ENCODE measurements around the gene MRPL10.

MRPL10 gene

DNA sequence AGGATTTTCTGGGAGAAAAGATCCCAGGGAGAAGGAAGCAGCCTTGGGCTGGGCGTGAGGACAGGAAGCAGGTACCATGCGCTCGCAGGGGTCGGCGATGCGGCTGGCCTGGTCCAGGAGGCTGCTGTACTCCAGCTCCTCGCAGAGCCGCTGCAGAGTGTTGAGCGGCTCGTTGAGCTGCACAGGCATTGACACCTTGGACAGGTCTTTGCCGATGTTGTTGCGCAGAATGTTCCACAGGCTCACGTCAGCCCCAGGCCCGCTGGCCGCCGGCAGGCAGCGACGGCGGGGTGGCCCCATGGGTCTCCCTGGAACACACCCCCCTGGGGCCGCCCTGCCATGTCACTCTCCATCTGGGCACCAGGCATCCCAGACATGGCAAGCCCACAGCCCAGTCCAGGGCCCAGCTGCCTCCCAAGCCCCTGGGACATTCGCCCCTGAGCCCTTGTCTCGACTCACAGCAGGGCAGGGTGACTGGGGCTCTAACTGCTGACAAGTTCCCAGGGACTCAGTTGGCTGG, 17.8 kb downstream of the MRPL10 start:
- DNase-seq (ENCODE audit: low read depth in 4 of 4, low spot score in 1 of 4) = no peak

DNA sequence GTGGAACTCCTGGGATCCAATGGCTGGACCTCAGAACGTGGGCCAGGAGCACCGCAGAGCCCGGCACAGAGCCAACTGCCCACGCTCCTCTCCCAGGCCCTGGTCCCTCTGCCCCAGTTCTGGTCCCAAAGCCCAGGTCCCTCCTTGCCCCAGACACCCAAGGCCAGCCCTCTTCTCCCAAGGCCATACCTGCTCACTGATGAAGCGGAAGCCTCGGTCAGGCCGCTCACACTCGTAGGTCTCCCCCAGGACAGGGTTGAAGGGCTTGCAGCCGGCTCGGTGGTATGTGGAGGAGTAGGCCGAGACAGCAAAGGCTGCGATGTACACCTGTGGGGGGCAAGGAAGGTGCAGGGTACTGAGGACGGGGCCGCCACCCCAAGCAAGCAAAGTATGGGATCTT, 18.3 kb downstream of the MRPL10 start:
- no peak for DNase-seq (ENCODE audit: low read depth in 4 of 4, low spot score in 1 of 4)

DNA sequence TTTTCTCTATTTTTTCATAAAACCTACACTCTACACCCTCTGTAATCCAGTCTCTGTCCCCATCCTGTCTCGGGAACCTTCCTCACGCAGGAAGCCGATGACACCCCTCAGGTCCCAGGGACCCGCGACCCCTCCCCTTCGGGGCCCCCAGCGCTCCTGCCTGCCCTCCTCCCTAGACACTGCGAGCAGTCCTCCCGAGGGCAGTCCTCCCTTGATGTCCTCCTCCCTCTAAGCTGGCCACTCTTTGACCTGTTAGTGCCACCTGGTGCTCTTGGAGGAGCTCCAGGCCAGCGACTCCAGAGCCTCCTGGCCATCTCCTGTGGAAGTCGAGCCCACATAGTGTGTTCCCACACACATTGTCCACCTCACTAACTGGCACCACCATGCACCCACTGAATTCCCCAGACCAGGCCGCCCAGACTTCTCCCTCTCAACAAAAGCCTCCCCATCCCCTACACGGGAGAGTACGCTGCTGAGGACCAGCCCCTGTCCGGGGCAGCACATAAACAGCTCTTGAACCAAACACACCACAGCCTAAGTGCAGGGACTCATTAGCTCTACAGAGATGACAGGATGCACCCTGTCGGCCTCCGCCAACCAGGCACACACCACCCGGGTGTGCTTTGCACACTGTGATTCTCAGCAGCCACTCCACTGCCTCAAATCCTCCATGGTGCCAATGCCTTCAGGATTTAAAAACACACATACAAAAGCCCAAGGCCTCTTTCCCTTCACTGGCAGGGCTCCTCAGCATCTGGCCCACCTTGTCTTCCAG, 19.0 kb downstream of the MRPL10 start:
- DNase-seq (ENCODE audit: low read depth in 4 of 4, low spot score in 1 of 4) = no peak

DNA sequence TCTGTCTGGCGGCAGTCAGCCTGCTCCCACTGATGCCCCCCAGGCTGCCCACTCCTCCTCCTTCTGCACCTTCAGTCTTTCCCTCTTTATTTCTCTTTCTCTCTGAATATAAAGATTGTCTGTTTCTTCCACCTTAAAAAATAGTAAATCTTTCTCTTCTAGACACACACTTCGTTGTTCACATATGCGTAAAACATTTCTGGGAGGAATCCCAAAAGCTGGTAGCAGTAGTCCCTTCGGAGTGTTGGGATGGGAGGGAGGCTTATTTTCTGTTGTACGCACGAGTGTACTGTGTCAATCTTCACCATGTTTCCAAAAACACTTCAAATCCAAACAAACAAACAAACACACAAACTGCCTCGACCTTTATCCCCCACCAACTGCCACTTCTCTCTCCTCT, 19.6 kb downstream of the MRPL10 start:
- no peak for DNase-seq (ENCODE audit: low read depth in 4 of 4, low spot score in 1 of 4)

DNA sequence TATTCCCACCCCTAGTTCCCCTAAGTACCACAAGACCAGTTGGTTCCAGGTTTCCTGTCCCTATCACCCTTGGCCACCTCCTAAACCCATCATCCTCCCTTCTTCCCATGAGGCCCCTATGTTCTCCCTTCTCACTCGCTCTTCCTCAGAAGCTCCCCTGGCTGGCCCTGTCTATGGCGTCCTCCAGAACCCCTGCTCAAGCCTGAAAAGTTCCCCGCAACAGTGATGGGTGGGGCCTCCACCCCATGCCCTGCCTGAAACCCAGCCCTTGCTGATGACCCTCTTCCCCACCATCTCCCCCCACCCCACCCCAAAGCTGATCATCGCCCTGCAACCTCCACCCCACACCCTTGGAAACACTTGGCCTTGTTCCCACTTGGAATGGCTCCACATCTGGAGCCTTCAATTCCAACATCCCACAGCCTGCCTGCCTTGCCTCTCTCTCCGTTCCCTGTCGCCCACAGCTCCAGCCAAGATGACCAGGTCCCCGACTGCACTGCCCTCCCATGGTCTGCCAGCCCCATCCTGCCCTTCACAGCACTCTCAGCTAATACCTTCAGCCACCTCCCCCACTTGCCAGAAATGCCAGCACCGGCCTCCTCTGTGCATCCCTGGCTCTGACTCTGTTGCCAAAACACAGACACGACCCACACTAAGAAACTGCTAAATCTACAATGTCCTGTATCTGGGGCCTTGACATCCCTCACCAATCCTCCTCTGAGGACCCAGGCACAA, 20.3 kb downstream of the MRPL10 start:
- no peak for DNase-seq (ENCODE audit: low read depth in 4 of 4, low spot score in 1 of 4)

DNA sequence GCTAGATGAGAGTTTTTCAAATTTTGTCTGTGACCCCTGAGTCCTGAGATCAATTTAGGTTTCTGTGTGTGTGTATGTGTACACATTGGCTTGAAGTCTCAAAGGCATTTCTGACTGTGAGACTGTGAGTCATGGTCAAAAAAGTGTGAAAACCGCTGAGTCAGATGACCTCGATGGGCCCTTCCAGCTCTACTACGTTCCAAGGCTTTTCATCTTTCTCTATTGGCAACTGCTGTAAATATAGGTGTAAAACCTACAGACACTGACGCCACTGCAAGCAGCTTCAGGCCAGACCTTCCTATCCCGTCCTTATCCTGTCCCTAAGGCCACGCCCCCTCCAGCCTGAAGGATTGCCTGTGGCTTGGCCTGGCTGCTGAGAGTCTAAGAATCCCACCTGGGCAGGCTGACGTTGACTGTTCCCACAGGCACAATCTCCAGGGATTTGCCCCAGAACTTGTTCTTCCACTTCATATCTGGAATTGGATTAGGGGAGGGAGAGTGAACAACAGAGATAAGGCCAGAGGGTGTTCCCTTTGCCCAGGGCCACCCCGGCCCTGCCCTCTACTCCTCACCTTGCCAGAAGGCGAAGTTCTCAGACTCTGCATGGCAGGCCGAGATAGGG, 21.0 kb downstream of the MRPL10 start:
- no peak for DNase-seq (ENCODE audit: low read depth in 4 of 4, low spot score in 1 of 4)

DNA sequence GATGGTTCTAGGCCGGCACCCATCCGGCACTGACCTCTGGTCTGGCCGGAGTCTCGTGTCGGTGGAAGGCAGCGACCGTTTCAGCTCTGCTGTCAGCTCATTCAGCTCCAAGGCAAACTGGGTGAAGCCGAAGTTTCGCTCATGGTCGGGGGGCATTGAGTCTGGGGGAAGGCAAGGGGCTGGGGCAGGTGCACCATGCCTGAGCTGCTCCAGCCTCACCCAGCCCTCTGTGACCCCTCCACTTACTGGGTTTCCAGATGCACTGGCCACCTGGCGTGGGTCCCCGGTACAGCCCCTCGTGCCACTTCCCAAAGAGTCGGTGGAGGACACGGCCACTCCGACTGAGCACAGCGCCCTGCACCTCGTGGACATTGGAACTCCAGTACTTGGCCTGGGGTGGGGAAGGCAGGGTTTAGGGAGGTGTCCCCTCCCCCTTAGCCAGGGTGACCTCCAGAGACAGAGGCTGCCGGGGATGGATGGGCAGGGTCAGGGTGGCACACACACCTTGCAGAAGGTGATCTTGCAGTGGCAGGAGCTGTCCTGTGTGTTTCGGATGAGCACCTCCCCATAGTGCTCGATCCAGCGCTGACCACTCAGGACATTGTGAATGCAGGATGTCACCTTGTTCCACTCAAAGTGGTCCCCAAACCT, 22.4 kb downstream of the MRPL10 start:
- no peak for DNase-seq (ENCODE audit: low read depth in 4 of 4, low spot score in 1 of 4)

DNA sequence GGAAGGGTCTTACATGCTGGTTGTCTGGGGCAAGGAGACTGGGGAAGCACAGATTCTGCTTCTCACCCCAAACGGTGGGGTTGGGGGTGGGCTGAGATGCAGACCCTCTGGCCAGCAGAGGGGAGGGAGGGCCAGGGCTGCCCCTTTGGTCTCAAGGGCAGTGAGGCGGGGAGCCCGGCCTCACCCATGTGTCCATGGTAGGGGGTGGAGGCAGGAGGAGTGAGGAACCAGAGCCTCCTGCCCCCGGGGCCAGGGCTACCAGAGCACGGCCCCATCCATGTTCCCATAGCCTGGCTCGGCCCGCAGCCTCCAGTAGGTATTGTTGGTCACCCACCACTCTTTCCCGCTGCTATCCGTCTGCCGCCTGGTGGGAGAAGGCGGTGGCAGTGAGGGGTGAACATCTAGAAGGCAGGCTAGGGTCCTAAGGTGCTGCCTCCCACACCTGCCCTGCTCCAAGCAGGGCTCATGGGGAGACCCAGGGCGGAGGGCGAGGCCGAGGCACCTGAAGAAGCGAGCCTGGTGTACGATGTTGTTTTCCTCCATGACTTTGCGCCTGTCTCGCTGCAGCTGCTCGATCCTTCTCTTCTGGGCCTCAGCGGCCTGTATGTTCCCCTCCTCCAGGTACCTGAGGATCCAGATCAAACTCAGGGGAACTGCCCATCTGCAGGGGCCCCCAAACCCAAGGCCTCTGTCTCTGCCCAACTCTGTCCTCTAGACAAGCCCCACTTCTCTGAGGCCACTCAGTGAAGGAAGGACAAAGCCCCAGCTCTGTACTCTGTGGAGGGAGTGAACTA, 23.1 kb downstream of the MRPL10 start:
- DNase-seq (ENCODE audit: low read depth in 4 of 4, low spot score in 1 of 4) = no peak

DNA sequence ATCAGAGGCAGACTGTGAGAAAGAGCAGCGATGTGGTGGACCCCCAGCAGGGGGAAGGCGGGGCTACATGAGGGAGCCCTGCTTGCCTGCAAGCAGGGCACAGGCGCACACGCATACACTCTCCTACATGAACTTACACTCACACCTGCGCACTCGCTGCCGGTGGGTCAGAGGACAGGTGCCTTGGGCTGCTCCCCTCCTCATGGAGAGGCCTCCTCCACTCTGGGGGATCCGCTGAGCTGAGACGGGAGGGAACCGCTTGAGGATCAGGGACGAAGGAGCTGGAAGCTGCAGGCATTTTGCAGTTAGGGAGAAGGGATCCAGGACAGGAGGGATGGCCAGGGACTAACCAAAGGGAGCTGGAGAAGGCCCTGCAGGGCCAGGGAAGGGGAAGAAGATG, 23.9 kb downstream of the MRPL10 start:
- no peak for DNase-seq (ENCODE audit: low read depth in 4 of 4, low spot score in 1 of 4)

DNA sequence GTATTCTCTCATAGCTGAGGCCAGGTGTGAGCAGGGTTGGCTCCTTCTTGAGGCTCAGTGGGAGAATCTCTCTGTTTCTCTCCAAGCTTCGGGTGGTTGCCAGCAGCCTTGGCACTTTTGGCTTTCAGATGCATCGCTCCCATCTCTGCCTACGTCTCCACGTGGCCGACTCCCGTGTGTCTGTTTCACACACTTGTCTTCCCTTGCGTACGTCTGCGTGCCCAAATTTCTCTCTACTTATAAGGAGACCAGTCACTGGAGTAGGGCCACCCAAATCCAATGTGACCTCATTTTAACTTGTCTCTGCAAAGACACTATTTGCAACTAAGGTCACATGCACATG, 24.5 kb downstream of the MRPL10 start:
- DNase-seq (ENCODE audit: low read depth in 4 of 4, low spot score in 1 of 4) = no peak

DNA sequence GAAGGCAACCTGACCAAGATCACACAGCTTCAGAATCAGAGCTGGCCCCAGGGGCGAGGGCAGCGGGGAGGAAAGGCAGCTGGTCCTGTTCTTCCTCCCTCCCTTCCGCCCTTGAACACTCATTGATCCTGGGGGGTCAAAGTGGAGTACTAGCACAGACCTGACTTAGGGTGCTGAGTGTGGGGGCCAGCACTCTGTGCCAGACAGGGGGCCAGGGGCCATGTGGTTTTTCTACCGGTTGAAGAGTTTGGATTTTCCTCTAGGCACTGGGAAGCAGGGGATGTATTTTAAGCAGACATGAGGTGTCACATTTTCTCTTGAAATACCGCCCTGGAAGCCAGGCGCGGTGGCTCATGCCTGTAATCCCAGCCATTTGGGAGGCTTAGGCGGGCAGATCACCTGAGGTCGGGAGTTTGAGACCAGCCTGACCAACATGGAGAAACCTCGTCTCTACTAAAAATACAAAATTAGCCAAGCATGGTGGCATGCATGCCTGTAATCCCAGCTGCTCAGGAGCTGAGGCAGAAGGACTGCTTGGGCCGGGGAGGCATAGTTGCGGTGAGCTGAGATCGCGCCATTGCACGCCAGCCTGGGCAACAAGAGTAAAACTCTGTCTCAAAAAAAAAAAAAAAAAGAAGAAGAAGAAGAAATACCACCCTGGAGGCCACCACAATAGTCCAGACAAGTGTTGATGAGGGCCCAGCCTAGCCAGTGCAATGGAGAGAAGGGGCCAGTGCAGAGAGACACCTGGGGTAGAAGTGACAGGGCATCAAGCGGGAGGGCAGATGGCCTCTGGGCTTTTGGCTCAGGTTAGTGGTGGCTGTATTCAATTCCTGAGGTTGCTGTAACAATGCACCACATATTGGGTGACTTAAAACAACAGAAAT, 25.1 kb downstream of the MRPL10 start:
- no peak for DNase-seq (ENCODE audit: low read depth in 4 of 4, low spot score in 1 of 4)

DNA sequence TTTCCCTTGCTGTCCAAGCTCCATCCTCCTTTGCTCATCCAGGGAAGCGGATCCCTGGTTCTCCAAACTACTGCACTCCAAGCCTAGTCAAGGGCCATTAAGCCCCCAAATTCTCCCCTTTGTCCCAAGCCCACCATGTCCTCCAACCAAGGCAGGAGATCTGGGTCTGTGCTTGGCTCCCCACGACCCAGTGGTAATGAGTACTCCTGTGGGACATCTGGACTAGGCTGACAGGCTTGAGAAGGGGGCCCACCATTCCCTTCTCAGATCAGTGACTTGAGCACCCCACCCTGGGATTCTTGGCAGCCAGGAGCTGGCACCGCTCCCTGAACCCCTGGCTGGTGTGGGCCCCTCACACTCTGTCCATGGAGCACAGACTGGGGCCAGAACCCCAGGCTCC, 26.9 kb downstream of the MRPL10 start:
- DNase-seq (ENCODE audit: low read depth in 4 of 4, low spot score in 1 of 4) = no peak

DNA sequence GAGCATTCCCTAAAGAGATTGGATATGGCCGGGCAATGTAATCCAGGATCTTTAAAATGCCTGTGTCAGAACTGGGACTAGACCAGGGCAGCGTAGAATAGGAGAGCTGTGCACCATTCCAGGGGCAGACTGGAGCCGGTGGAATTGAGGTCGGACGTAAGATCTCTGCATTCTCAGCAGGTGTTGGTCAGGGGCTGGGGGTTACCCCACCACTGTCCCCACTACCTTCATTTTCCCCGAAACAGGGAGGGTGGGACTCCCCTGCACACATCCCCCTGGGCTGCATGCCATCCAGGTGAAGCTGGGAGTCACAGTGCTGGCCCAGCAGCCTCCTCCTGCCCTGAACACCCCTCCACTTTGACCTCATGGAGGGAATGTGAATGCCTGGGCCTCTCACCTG, 27.6 kb downstream of the MRPL10 start:
- no peak for DNase-seq (ENCODE audit: low read depth in 4 of 4, low spot score in 1 of 4)

DNA sequence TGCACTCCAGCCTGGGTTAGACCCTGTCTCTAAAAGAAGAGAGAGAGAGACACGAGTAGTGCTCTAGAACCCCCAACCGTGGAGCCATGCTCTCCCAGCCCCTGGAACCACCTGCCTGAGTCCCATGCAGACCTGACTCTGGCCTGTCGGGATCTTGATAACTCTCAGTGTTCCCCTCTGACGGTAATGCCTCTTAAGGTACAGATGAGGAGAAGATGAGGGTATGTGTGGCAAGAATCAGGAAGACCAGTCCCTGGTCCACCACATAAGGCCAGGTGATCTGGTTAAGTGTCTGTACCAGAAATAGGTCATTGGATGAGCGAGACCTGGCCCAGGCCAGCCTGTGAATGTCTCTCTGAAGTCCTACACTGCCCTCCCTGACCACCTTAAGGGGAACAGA, 28.1 kb downstream of the MRPL10 start:
- DNase-seq (ENCODE audit: low read depth in 4 of 4, low spot score in 1 of 4) = no peak

DNA sequence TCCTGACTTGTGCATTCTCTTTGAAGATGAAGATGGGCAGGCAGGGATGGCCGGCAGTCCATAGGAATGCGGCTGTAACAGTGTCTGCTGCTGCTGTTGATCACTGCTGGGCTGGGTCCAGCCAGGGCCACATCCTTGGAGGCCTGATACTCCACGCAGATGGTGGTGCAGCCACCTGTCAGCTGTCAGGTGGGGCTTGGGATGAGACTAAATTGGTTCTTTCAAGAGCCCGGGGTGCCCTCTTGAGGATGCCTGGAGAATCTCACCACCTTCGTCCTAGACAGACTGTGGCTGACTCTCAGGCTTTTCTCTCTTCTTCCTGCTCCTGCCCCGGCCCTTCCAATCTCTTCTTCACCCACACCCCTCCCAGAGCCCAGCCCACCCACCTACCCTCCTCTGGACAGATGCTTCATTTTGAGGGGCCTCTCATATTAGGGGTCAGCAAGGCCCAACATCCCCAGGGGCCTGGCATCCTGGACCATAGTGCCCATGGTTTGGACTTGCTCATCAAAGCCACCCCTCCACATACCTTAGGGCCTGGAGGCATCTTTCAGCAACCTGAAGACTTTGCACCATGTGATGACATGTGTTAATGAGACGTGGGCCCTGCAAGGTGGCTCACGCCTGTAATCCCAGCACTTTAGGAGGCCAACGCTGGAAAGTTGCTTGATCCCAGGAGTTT, 28.9 kb downstream of the MRPL10 start:
- DNase-seq (ENCODE audit: low read depth in 4 of 4, low spot score in 1 of 4) = peak in 3 of 4 experiments; percentile 24 to 48 (median 45)

DNA sequence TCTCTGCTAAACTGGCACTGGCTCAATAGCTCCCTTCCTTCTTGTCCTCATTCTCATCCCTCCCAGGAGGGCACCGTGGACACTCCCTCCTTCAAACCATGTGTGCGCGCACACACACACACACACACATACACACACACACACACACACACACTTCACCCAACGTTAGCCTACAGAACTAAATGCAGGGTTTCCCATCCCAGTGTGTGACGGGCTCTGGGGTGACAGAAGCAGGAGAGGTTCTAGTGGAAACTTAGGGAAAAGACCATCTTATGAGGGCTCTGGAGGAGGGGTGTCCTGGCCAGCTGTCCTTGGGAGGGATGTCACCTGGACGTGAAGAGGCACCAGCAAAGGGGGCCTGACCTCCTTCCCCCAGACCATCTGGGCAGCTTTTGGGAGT, 29.4 kb downstream of the MRPL10 start:
- no peak for DNase-seq (ENCODE audit: low read depth in 4 of 4, low spot score in 1 of 4)

DNA sequence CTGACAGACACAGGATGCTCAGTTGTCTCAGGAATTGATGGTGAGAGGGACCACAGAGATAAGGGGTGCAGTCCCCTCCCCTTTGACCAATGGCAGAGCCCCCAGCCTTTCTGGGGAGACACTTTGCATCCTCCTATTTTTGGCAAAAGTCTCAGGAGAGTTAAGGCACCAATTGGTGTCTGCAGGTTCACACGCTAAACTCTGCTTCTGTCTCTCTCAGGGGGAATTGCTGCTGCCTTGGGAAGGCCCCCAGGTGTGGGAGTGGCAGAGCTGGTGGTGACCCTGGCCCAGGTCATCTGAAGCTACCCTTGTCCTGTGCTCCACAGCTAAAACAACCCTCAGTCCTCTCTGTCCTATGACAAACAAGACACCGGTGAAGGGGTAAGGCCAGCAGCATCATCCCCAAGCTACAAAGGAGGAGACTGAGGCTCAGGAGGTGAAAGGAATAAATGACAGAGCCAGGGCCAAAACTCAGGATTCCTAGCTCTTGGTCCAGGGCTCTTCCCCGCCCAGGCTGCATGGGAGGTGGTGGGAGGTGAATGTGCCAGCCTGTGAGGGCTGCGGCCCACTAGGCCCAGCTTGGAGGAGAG, 30.1 kb downstream of the MRPL10 start:
- no peak for DNase-seq (ENCODE audit: low read depth in 4 of 4, low spot score in 1 of 4)

DNA sequence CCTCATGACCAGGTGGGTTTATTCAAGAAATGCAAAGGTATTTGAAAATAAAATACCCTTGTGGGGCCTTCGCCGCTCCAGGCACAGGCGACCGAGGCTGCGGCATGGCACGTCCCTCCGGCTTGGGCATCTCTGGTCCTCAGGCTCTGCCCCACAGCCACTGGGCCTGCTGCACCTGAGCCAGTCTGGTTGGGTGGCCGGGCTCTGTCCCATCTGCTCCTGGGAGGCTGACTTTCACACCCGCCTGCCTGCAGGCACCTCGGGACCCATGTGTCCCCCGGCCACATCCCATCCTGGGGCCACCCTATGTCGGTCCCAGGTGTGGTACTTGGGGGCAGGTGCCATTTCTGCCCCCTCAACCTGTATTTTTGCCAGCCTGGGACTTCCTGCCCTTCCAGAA, 30.7 kb downstream of the MRPL10 start:
- no peak for DNase-seq (ENCODE audit: low read depth in 4 of 4, low spot score in 1 of 4)

DNA sequence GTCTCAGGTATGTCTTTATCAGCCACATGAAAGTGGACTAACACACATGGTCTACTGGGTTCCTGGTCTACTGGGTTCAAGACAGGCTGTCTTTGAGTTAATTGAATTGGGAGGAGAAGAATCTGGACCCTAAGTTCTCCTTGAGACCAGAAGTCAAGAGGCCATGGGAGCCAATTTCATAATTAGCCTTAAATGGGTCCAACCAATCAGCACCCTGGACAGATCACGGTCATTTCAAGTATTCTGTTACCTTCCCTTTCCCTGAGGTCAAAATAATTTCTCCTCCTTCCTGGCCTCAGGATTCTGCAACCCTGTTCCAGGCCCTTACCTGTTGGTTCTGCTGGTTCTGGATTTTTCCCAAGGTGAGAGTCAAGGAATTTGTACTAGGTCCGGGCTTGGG, 33.5 kb downstream of the MRPL10 start:
- no peak for DNase-seq (ENCODE audit: low read depth in 4 of 4, low spot score in 1 of 4)

Data from stimulated activated CD4-positive, alpha-beta T cell treated with anti-CD3 and anti-CD28 coated beads, Interleukin-1b, Interleukin-23, amount 100 ng/mL, for 24 hours (primary cell).